ENCODE data around the gene KCNQ1. TPM values are rescaled to one million over a fixed set of nuclear protein-coding genes. Genes with fewer than 3 reads are reported as not detected.

Gene KCNQ1
- polyA plus RNA-seq, 1 experiment, result not detected

- POLR2A ChIA-PET, result interaction anchor here (1.4 kb wide), 1 partner anchor 206 kb away, joined by 3 read pairs; the partner anchor contains the start of gene CDKN1C
These were observed 234.3 kb downstream of the KCNQ1 start for GRCh38 chr11:2679011-2679676.

GRCh38 chr11:2681408-2682145 lies 236.8 kb downstream of the KCNQ1 start:
- Histone ChIP-seq H3K27me3 (ENCODE audit: control insufficient read depth, insufficient read depth, low read length) (peaks cover 8% of the 10 kb centered on the region), H3K4me3 (ENCODE audit: low read depth, low read length) (no peak overlapping the region), H3K9me3 (ENCODE audit: control insufficient read depth, insufficient read depth, low read length) (no peaks in the 10 kb centered on the region), H3K27ac (ENCODE audit: low read depth, low read length) (peak overlapping the region; percentile 21)
- ChIA-PET CTCF (no interaction called here), POLR2A (no interaction called here)
- no peak for DNase-seq (ENCODE audit: low read depth, low spot score)
- TF ChIP-seq CTCF (IDR thresholded peaks at IDR 0.05; ENCODE audit: low read depth, low read length), result no peak

More at GRCh38 chr11:2679011-2679676, 234.3 kb downstream of the KCNQ1 start:
- Histone ChIP-seq H3K27me3 (ENCODE audit: control insufficient read depth, insufficient read depth, low read length) (peaks cover 8% of the 10 kb centered on the region), H3K27ac (ENCODE audit: low read depth, low read length) (no peak overlapping the region), H3K9me3 (ENCODE audit: control insufficient read depth, insufficient read depth, low read length) (no peaks in the 10 kb centered on the region; the same call in 1 of the 2 replicates), H3K4me3 (ENCODE audit: low read depth, low read length) (no peak overlapping the region)
- TF ChIP-seq CTCF (IDR thresholded peaks at IDR 0.05; ENCODE audit: low read depth, low read length), result no peak
- DNase-seq (ENCODE audit: low read depth, low spot score), result no peak
- CTCF ChIA-PET, result no interaction called here

DNA sequence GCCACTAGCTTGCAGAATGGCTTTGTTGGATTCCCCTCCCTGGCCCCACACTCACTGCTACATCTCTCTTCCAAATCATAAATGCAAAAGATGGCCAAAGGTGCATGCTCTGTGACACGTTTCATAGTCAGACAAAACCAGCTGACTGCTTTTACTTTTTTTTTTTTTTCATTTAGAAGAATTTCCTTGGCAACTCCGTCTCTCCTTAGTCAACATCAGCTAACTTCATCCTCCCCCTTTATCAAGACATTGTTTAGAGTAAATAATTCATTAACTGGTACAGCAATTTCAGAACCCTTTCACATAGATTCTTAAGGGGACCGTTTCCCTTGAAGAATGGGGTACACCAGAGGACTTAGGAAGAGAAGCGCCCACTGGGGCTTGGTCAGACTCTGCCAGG lies 239.0 kb downstream of the KCNQ1 start:
- POLR2A ChIA-PET, result no interaction called here

DNA sequence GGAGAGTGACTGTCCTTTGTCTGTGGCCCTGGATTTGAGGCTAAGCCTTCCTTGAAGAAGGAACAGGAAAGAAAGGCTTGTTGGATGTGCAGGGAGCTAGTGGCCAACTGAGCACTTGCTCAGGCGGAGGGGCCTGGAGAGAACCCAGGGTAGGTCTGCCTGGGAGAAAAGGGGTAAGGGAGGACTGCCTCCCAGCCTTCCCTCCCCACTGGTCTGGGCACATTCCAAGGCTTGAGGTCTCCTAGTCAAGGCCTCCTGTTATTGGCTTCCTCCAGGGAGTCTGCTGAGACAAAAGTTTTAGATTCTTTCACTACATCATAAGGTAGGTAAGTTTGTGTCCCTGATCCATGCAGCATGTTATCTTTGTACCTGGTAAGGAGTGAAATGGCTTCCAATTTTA lies 239.8 kb downstream of the KCNQ1 start:
- no peak for DNase-seq (ENCODE audit: low read depth, low spot score)

More for the DNA sequence above, 239.0 kb downstream of the KCNQ1 start:
- H3K9me3 ChIP-seq (ENCODE audit: control insufficient read depth, insufficient read depth, low read length), result no peaks in the 10 kb centered on the region
- CTCF ChIA-PET, result no interaction called here
- peaks cover 10% of the 10 kb centered on the region for H3K27me3 ChIP-seq (ENCODE audit: control insufficient read depth, insufficient read depth, low read length)
- no peak for TF ChIP-seq CTCF (IDR thresholded peaks at IDR 0.05; ENCODE audit: low read depth, low read length)
- H3K27ac ChIP-seq (ENCODE audit: low read depth, low read length), result no peak overlapping the region
- no peak for DNase-seq (ENCODE audit: low read depth, low spot score)
- no peak overlapping the region for H3K4me3 ChIP-seq (ENCODE audit: low read depth, low read length)

More for the DNA sequence above, 239.8 kb downstream of the KCNQ1 start:
- Histone ChIP-seq H3K9me3 (ENCODE audit: control insufficient read depth, insufficient read depth, low read length) (no peaks in the 10 kb centered on the region), H3K27me3 (ENCODE audit: control insufficient read depth, insufficient read depth, low read length) (peaks cover 9% of the 10 kb centered on the region), H3K4me3 (ENCODE audit: low read depth, low read length) (no peak overlapping the region), H3K27ac (ENCODE audit: low read depth, low read length) (no peak overlapping the region)
- TF ChIP-seq CTCF (IDR thresholded peaks at IDR 0.05; ENCODE audit: low read depth, low read length), result no peak
- ChIA-PET CTCF (no interaction called here), POLR2A (no interaction called here)

Measured in AG04450 (cell line).